NCI-H1436 (cell line): ENCODE measurements around the gene EPB41L3.
"Not testable (repeated sequence)": the region's sequence is repeated elsewhere in the genome, so short reads cannot be mapped to it uniquely, and the experiment has no call there.

Experiments used
- DNase-seq: peaks from one replicate; lab custom pipeline; 2025; lab: John Stamatoyannopoulos, UW

EPB41L3 gene

GRCh38 chr18:5530629-5531178, 13.1 kb downstream of the EPB41L3 start:
- no peak for DNase-seq

DNA sequence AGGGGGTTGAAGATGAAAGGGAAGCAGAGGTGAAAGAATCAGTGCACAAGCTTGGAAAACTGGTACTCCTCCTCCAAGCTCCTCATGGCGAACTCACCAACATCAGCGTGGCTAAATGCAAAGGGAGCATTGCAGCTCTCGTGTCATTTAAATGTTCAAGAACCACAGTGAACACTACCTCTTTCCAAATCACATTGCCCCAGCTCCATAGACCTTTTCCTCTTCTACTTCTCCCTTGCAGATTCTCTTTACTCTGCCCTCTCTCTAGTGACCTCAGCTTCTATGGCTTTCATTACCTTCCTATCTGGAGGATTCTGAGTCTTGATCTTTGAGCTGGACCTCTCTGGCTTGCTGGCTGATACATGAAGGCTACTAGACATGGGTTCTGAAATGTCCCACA, 14.3 kb downstream of the EPB41L3 start:
- DNase-seq = no peak

GRCh38 chr18:5527603-5528002, 16.2 kb downstream of the EPB41L3 start:
- no peak for DNase-seq

- no peak for DNase-seq
These were observed 19.1 kb downstream of the EPB41L3 start for GRCh38 chr18:5524660-5525059.

DNA sequence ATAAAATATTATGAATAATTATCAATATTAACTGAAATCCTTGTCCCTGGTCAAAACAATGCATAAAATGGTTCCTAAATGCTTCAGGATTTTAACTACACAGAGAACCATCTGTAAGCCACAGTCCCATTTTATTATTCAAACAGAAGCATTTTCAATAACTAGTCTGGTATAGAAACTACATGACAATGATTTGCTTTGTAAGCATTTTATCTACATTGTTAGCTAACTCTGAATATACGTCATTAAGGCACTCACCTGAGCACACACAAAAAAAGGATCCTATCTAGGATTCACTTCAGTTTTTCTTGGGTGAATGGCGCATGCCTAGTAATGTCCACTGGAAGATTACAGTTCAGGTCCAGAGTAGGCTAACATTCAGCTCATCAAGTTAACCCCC, 22.8 kb downstream of the EPB41L3 start:
- DNase-seq = no peak

- DNase-seq = no peak
These were observed 23.3 kb downstream of the EPB41L3 start for GRCh38 chr18:5520464-5520863.

DNA sequence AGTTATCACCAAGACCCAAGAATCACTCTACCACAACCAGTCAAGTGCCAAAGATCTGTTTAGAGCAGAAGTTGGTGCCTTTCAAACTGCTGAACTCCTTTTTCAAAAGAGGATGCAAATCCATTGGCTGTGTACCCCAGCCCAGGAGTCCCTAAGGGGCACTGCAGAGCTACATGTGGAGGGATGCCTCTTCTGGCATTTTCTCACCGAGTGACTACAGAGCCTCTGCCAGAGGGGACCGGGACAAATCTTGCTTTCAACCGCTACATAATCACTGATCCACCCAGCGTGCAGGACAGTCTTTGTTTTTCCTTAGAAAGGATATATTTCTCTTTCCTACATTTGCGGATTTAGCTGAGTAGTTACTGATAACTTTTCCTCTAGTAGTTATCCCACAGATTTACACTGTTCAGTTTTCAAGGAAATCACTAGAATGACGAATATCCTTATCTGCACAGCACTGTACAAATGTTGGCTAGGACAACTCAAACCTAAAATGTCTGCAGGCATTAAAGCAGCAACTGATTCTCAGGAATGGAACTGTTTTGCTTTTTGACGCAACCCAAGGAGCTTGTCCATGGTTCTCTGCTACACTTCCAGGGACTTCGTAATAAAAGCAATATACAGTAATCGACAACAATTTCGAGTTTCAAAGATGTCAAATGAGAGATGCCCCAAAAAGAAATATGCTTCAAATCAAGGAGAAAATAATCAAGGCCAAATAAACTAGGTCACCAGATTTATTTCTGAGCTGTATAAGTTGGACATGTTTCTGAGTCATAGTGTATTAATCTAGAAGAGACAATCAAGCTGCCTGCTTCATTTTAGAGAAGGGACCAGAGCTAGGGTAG, 24.1 kb downstream of the EPB41L3 start:
- no peak for DNase-seq

GRCh38 chr18:5518899-5519371, 24.9 kb downstream of the EPB41L3 start:
- no peak for DNase-seq

DNA sequence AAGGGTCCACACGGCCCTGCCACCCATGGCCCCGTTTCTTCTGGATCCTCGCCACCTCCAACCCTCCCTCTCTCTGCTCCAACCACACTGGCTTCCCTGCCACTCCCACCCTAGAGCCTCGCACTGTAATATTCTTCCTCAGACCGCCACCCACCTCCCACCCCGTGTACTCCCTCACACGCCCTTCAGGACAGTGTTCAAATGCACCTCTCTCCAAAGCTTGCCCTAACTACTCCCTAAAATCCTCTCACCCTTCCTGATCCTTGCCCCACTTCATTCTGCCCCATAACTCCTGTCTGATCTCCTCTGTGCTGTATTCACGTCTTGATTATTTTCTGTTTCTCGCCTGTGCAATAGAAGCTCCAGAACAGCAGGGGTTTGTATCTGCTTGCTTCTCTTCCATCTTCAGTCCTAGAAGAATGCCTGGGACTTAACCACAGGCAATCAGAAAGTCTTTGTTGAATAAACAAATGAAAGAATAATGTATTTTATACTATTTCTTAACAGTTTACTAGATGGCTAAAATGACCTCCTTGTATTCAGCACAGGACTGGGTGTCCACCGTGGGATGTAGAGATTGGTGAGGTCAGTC, 25.5 kb downstream of the EPB41L3 start:
- no peak for DNase-seq

GRCh38 chr18:5516841-5517240, 27.0 kb downstream of the EPB41L3 start:
- DNase-seq = no peak

DNA sequence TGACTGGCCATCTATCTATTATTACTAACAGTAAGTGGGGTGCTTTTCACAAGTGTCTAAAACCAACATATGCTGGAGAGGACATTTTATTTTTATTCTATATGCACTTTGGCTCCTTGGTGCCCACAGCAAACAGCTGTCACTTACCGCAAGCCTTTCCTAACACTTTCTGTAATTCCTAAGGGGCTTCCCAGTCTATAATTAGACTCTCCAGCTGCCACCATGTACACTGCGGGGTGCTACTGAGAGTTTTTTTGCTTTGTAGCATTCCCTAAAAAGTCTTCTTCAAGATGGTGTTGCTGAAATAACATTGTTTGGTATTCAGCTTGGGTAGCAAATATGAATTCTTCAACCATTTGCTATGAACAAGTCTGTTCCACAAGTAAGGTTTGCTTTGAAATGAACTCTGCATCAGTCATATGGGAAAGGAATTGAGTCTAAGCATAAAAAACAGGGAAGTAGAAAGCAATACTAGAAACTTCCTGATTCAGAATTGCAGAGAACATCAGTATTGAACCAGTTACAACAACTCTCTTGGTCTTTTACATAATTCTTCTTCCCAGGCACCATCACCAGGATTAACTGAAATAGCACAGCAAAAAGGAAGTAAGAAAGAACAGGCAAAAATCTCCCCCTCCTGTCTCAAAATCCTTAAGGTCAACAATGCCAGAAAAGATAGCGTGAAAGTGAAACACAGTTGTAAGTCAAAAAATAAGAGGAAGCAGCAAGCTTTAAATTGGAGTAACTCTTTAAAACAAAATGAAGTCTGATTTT, 28.6 kb downstream of the EPB41L3 start:
- no peak for DNase-seq

- DNase-seq = no peak
These were observed 29.9 kb downstream of the EPB41L3 start for GRCh38 chr18:5513947-5514346.

DNA sequence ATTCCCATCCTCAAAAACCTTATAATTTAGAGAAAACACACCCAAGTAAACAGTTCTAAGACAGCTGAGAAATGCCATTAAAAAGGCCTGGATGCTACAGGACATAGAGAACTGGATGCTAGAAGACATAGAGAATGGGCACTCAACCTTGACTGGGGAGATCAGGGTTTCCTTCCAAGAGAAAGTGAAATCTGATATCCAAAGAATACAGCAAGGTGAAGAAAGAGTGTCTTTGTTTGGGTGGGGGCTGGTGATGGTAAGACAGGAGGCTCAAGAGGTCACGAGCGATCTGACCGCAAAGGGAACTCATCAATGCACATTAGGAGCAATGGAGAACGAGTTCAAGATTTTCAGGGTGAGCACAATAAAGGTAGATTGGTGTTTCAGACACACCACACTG, 31.6 kb downstream of the EPB41L3 start:
- no peak for DNase-seq

- DNase-seq = not testable (repeated sequence)
These were observed 32.3 kb downstream of the EPB41L3 start for GRCh38 chr18:5511541-5511940.

- no peak for DNase-seq
These were observed 33.5 kb downstream of the EPB41L3 start for GRCh38 chr18:5510135-5510846.

DNA sequence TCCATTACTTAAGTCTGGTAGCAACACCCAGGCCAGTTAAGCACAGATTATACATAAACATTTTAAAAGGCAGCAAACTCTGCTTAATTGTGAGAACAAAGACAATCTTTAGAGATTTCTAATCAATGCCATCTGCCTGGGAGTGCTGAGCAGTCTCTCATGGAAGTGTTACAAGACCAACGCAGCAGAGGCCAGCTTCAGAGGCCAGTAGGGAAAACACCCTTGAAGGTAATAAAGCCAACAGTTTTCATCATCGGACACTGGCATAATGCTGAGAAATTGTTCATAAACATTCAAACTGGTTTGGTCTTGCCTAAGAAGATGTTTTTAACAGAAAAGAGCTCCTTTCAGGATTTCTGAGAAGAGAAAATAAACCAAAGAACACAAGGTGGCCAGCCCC, 35.0 kb downstream of the EPB41L3 start:
- no peak for DNase-seq

DNA sequence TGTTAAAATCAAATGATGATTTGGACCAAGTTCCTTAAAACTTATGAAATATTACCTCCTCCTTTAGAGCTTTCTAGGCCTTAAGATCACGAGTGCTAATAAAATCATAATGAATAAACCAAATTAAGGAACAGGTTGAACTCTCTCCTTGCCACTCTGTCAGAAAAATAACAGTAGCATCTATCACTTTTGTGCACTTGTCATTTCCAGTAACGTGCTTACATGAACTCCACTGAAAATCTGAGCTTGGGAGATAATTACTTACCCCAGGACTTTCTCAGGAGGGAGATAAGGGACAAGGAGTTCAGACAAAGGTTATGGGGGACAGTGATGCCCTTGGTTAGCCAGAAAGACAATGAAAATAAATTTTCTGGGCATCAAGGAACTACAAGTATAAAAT, 36.0 kb downstream of the EPB41L3 start:
- no peak for DNase-seq

DNA sequence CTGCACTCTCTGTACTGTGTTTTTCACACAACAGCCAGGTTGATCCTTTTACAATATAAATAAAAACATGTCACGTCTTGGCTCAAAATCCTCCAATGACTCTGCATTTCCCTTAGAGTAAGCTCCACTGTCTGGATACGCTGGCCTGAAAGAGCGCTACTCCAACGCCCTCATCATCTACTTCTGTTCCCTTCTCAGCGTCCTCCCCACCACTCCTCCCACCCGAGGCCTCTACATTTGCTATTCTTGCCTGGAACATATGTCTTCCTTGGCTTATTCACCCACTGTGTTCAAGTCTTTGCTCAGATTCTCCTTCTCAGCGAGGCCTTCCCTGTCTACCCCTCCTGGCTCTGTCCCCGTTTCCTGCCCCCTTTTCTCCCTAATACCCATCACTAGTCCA, 37.6 kb downstream of the EPB41L3 start:
- DNase-seq = no peak

DNA sequence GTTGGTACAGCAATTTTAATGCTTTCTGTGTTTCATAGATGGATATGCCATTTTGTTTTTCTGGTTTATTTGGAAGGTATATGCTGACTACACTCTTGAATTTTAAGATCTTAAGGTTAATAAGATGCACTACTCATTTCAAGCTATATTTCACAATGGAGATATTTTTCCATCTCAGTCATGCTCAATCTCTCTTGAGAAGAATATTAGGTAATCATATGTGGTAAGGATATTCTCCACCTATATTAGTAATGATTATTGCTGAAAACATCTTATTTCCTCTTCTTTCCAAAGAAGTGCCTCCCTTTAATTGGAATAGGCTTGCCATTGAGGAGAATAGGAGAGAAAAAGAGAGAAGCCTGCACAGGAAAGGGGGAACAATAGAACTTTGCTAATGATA, 40.1 kb downstream of the EPB41L3 start:
- DNase-seq = no peak

DNA sequence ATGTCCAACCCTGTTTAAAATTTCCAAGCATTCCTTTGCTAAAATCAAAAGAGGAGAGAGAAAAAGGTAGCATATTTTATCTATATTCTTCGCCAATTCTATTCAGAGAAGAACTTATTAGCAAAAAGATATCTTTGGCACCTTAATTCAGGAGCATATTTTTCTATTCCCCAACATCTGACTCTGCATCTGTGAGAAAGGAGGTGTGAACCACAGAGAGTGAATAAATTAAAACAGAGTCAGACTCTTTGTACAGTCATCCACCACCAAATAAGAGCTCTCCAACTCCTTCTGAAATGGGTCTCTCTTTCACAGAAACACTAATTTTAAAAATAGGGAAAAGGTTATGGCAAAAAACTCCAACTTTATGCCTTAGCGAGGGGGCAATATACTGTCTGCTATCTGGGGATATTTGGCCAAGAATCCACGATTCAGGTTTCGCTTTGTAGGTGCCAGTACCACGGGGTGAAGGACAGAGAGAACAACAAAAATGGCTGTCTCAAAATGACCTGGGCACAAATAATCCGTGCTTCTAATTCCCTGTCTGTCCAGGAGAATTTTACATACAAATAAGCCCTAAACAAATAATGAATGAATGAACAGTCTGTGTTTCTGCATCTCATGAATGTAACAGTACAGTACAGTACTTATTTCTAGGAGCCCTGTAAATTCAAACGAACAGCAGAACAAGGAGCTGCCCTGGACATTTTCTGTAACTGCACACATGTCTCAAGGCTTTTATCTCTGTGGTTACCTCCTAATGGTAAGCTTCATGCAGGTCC, 43.4 kb downstream of the EPB41L3 start:
- DNase-seq = no peak

GRCh38 chr18:5498452-5498851, 45.3 kb downstream of the EPB41L3 start:
- DNase-seq = no peak
